LNCAP (cell line): ENCODE results near the gene LIN7A.

Experiments used
- CTCF ChIP-seq: fragments of 450-650 bp; IDR thresholded peaks from 2 replicates; pipeline ENCODE4 v1.5.1; 2017; ENCODE audit warnings: mild to moderate bottlenecking

LIN7A gene

GRCh38 chr12:80858356-80858755, 79.4 kb downstream of the LIN7A start:
- TF ChIP-seq CTCF, result no peak

GRCh38 chr12:80857311-80857710, 80.4 kb downstream of the LIN7A start:
- TF ChIP-seq CTCF, result no peak

GRCh38 chr12:80849337-80849736, 88.4 kb downstream of the LIN7A start:
- TF ChIP-seq CTCF, result no peak

GRCh38 chr12:80848858-80849257, 88.9 kb downstream of the LIN7A start:
- no peak for TF ChIP-seq CTCF

- TF ChIP-seq CTCF, result no peak
These were observed 90.2 kb downstream of the LIN7A start for GRCh38 chr12:80847575-80847974.

GRCh38 chr12:80846952-80847351, 90.8 kb downstream of the LIN7A start:
- TF ChIP-seq CTCF, result no peak

GRCh38 chr12:80845639-80846038, 92.1 kb downstream of the LIN7A start:
- TF ChIP-seq CTCF, result no peak

GRCh38 chr12:80843969-80844368, 93.8 kb downstream of the LIN7A start:
- TF ChIP-seq CTCF, result no peak
